Jurkat, Clone E6-1 (cell line): ENCODE data around the gene ATP6V0C.
"Not testable (repeated sequence)": the region's sequence is repeated elsewhere in the genome, so short reads cannot be mapped to it uniquely, and the experiment has no call there.

ENCODE experiments used
- DNase-seq: peaks from one replicate; pipeline ENCODE4 v3.0.0-alpha.2; 2011; ENCODE audit warnings: low read depth, low spot score
- H3K4me3 ChIP-seq: 2 replicates; pipeline ENCODE4 v1.5.1; 2011; ENCODE audit warnings: mild to moderate bottlenecking, low read length, control low read depth, moderate library complexity

The ATP6V0C gene

GRCh38 chr16:2533912-2534311, 20.2 kb downstream of the ATP6V0C start:
- no peak overlapping the region for H3K4me3 ChIP-seq
- no peak for DNase-seq

- not testable (repeated sequence) for DNase-seq, H3K4me3 ChIP-seq
Observed at GRCh38 chr16:2534335-2534734, 20.6 kb downstream of the ATP6V0C start.

- no peak overlapping the region for H3K4me3 ChIP-seq
- DNase-seq = no peak
Observed at GRCh38 chr16:2535625-2536013, 21.9 kb downstream of the ATP6V0C start.

- H3K4me3 ChIP-seq = peak within 1 kb of the TSS; percentile 69
- DNase-seq = peak; percentile 89
Observed at GRCh38 chr16:2537451-2538379, 24.0 kb downstream of the ATP6V0C start, which contains the start of gene PDPK1. PDPK1 (plus strand) TSS chr16:2538021; CDS start chr16:2538113, 92 bp downstream.

GRCh38 chr16:2539192-2539844, 25.6 kb downstream of the ATP6V0C start:
- H3K4me3 ChIP-seq, DNase-seq: not testable (repeated sequence)

- not testable (repeated sequence) for DNase-seq, H3K4me3 ChIP-seq
Observed at GRCh38 chr16:2539845-2540458, 26.2 kb downstream of the ATP6V0C start.

GRCh38 chr16:2540912-2541311, 27.2 kb downstream of the ATP6V0C start:
- DNase-seq = not testable (repeated sequence)

GRCh38 chr16:2541409-2541808, 27.7 kb downstream of the ATP6V0C start:
- DNase-seq, H3K4me3 ChIP-seq: not testable (repeated sequence)

More at GRCh38 chr16:2540912-2541311, 27.2 kb downstream of the ATP6V0C start:
- H3K4me3 ChIP-seq = not testable (repeated sequence)

GRCh38 chr16:2543771-2544170, 30.0 kb downstream of the ATP6V0C start:
- not testable (repeated sequence) for DNase-seq, H3K4me3 ChIP-seq

- not testable (repeated sequence) for H3K4me3 ChIP-seq, DNase-seq
Observed at GRCh38 chr16:2550283-2550878, 36.6 kb downstream of the ATP6V0C start.

GRCh38 chr16:2551420-2551889, 37.7 kb downstream of the ATP6V0C start:
- H3K4me3 ChIP-seq, DNase-seq: not testable (repeated sequence)

- not testable (repeated sequence) for H3K4me3 ChIP-seq, DNase-seq
Observed at GRCh38 chr16:2554709-2555425, 41.1 kb downstream of the ATP6V0C start.

GRCh38 chr16:2557150-2557549, 43.4 kb downstream of the ATP6V0C start:
- H3K4me3 ChIP-seq, DNase-seq: not testable (repeated sequence)

- not testable (repeated sequence) for H3K4me3 ChIP-seq, DNase-seq
Observed at GRCh38 chr16:2560131-2560797, 46.5 kb downstream of the ATP6V0C start.

GRCh38 chr16:2560798-2561133, 47.0 kb downstream of the ATP6V0C start:
- DNase-seq, H3K4me3 ChIP-seq: not testable (repeated sequence)

GRCh38 chr16:2567506-2567905, 53.8 kb downstream of the ATP6V0C start:
- H3K4me3 ChIP-seq, DNase-seq: not testable (repeated sequence)

GRCh38 chr16:2568573-2568972, 54.8 kb downstream of the ATP6V0C start:
- H3K4me3 ChIP-seq, DNase-seq: not testable (repeated sequence)
